GM23338 (cell line): Measurements from ENCODE around the gene THBS2. TPM values are rescaled to one million over a fixed set of nuclear protein-coding genes. Genes with fewer than 3 reads are reported as not detected.

ENCODE experiments used
- ATAC-seq: fragments of 200-7000 bp; cut with Tn5 transposase; 3 replicates; pipeline ENCODE4 v1.9.1; 2020
- DNase-seq: peaks from one replicate; pipeline ENCODE4 v3.0.0-alpha.2; 2015; ENCODE audit warnings: low spot score
- H2AFZ ChIP-seq: fragments of 200-600 bp; sonication (generic); 2 replicates; pipeline ENCODE4 v1.8.0; 2016; ENCODE audit warnings: antibody characterized with exemption, mild to moderate bottlenecking, moderate library complexity
- H3F3A ChIP-seq: fragments of 200-600 bp; sonication (generic); replicated peaks from 2 replicates; pipeline ENCODE4 v1.8.0; 2017; ENCODE audit warnings: antibody characterized with exemption, mixed run types, low read depth
- H3K27ac ChIP-seq: fragments of 200-600 bp; sonication (generic); 2 replicates; pipeline ENCODE4 v1.6.1; 2016; ENCODE audit warnings: low read depth
- H3K27me3 ChIP-seq: fragments of 200-600 bp; sonication (generic); 2 replicates; pipeline ENCODE4 v1.8.0; 2016; ENCODE audit warnings: mild to moderate bottlenecking, mixed run types, moderate library complexity; ENCODE audit not compliant: insufficient read depth
- H3K36me3 ChIP-seq: fragments of 200-600 bp; sonication (generic); 2 replicates; pipeline ENCODE4 v1.8.0; 2016; ENCODE audit warnings: mild to moderate bottlenecking; ENCODE audit not compliant: insufficient read depth
- H3K4me1 ChIP-seq: fragments of 200-600 bp; sonication (generic); 2 replicates; pipeline ENCODE4 v1.8.0; 2016; ENCODE audit warnings: mild to moderate bottlenecking, moderate library complexity; ENCODE audit not compliant: insufficient read depth
- H3K4me2 ChIP-seq: fragments of 200-600 bp; sonication (generic); 2 replicates; pipeline ENCODE4 v1.7.1; 2017; ENCODE audit warnings: mixed run types
- H3K4me3 ChIP-seq: fragments of 200-600 bp; sonication (generic); 2 replicates; pipeline ENCODE4 v1.6.1; 2016; ENCODE audit warnings: mixed run types
- H3K79me2 ChIP-seq: fragments of 200-600 bp; sonication (generic); replicated peaks from 2 replicates; pipeline ENCODE4 v1.8.0; 2017; ENCODE audit warnings: mild to moderate bottlenecking; ENCODE audit not compliant: insufficient read depth
- H3K9me2 ChIP-seq: fragments of 200-600 bp; sonication (generic); 2 replicates; pipeline ENCODE4 v1.8.0; 2017; ENCODE audit not compliant: insufficient read depth
- H4K20me1 ChIP-seq: fragments of 200-600 bp; sonication (generic); replicated peaks from 2 replicates; pipeline ENCODE4 v1.8.0; 2017; ENCODE audit warnings: mild to moderate bottlenecking; ENCODE audit not compliant: insufficient read depth
- H3K27ac Mint-ChIP-seq: 2 replicates; pipeline ENCODE4 v1.8.0; 2020; ENCODE audit warnings: inconsistent platforms, mild to moderate bottlenecking, moderate library complexity, mixed read lengths
- H3K27me3 Mint-ChIP-seq: 3 replicates; pipeline ENCODE4 v1.8.0; 2022; ENCODE audit warnings: low read depth, mild to moderate bottlenecking, moderate library complexity, mixed read lengths, inconsistent platforms; ENCODE audit not compliant: insufficient read depth, poor library complexity
- H3K36me3 Mint-ChIP-seq: 3 replicates; pipeline ENCODE4 v1.8.0; 2021; ENCODE audit warnings: low read depth, mild to moderate bottlenecking, inconsistent platforms, moderate library complexity, mixed read lengths
- H3K4me1 Mint-ChIP-seq: 3 replicates; pipeline ENCODE4 v1.8.0; 2020; ENCODE audit warnings: mild to moderate bottlenecking, inconsistent platforms, mixed read lengths
- H3K4me3 Mint-ChIP-seq: 3 replicates; pipeline ENCODE4 v1.8.0; 2021; ENCODE audit warnings: moderate library complexity, mild to moderate bottlenecking, inconsistent platforms, mixed read lengths
- H3K9me3 Mint-ChIP-seq: 3 replicates; pipeline ENCODE4 v1.8.0; 2020; ENCODE audit warnings: moderate library complexity, mild to moderate bottlenecking, inconsistent platforms, mixed read lengths
- CREB1 ChIP-seq: fragments of 250-450 bp; sonication (Bioruptor Pico); IDR thresholded peaks from 2 replicates; pipeline ENCODE4 v1.5.0; 2020; ENCODE audit warnings: low read depth, mild to moderate bottlenecking, moderate library complexity
- CTCF ChIP-seq, 2 experiments: fragments of 200-600 bp in 1 of 2; sonication (generic) in 1 of 2; conservative IDR thresholded peaks; 2 replicates each; pipeline versions ENCODE4 v1.5.1 to v1.6.1; 2016 to 2017; ENCODE audit warnings: antibody characterized with exemption in 2 of 2, low read depth in 2 of 2, mild to moderate bottlenecking in 2 of 2, moderate library complexity in 1 of 2
- EZH2 ChIP-seq: fragments of 200-600 bp; sonication (generic); IDR thresholded peaks from one replicate; pipeline ENCODE4 v1.8.0; 2017; ENCODE audit warnings: antibody characterized with exemption, mild to moderate bottlenecking, low read depth; ENCODE audit not compliant: unreplicated experiment
- EZH2phosphoT487 ChIP-seq: fragments of 200-600 bp; sonication (generic); IDR thresholded peaks from one replicate; pipeline ENCODE4 v1.8.1; 2018; ENCODE audit warnings: antibody characterized with exemption; ENCODE audit not compliant: unreplicated experiment
- JUNB ChIP-seq: IDR thresholded peaks from one replicate; pipeline ENCODE4 v1.6.1; 2016; ENCODE audit warnings: antibody characterized with exemption; ENCODE audit not compliant: unreplicated experiment
- NANOG ChIP-seq: IDR thresholded peaks from 2 replicates; pipeline ENCODE4 v1.6.1; 2016; ENCODE audit warnings: antibody characterized with exemption, borderline replicate concordance
- POLR2AphosphoS5 ChIP-seq: IDR thresholded peaks from 2 replicates; pipeline ENCODE4 v1.6.1; 2016; ENCODE audit warnings: antibody characterized with exemption, low read depth
- STAT1 ChIP-seq: IDR thresholded peaks from one replicate; pipeline ENCODE4 v1.6.1; 2016; ENCODE audit warnings: antibody characterized with exemption; ENCODE audit not compliant: unreplicated experiment
- ZNF114 ChIP-seq: fragments of 250-450 bp; sonication (Bioruptor Pico); IDR thresholded peaks from 2 replicates; pipeline ENCODE4 v1.5.0; 2020; ENCODE audit warnings: mild to moderate bottlenecking, moderate library complexity
- ZNF331 ChIP-seq: fragments of 250-450 bp; sonication (Bioruptor Pico); IDR thresholded peaks from 2 replicates; pipeline ENCODE4 v1.5.0; 2020; ENCODE audit warnings: low read depth, mild to moderate bottlenecking, moderate library complexity
- ZNF462 ChIP-seq: fragments of 250-450 bp; sonication (Bioruptor Pico); IDR thresholded peaks from 2 replicates; pipeline ENCODE4 v1.5.0; 2020; ENCODE audit warnings: mild to moderate bottlenecking, moderate library complexity
- polyA plus RNA-seq: library from polyadenylated mRNA; unstranded; fragments of >200 nt; fragmentation: Nextera tagmentation; extraction: Ambion mirVana; gene quantifications from 2 replicates; pipeline ENCODE4 v1.2.1, GENCODE V29; 2016
- total RNA-seq: library from RNA; depleted of rRNA; stranded (reverse); fragments of >200 nt; shearing (Covaris generic); gene quantifications from 2 replicates; pipeline ENCODE4 v1.2.3, GENCODE V29; 2014

THBS2 gene
- total and polyA plus RNA-seq, 2 experiments from 2014 or later = 7.9 to 44.7 TPM

DNA sequence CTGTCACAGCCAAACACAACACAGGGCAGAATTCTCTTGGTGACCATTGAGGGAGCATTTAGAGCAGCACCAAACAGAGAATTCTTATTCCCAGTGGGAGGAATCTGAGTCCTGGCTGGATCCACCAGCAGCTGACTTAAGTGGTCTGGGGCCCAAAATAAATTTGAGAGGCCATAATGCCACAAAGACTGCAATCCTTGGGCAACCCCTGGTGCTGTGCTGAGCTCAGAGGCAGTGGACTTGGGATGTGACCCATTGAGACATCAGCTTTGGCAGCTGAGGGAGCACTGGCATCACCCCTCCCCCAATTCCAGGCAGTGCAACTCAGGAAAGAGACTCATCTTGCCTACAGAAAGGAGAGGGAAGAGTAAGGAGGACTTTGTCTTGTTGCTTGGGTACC lies 48.6 kb upstream of the THBS2 start:
- no peak overlapping the region for H3K4me3 ChIP-seq
- no peaks in the 10 kb centered on the region for H3F3A ChIP-seq
- no peak overlapping the region for H2AFZ ChIP-seq
- no peaks in the 10 kb centered on the region for H3K79me2 ChIP-seq
- ATAC-seq = no peak
- Mint-ChIP-seq H3K27ac (no peak overlapping the region), H3K9me3 (peaks cover 8% of the 10 kb centered on the region; the same call in 2 of the 3 replicates), H3K36me3 (no peaks in the 10 kb centered on the region; the same call in 2 of the 3 replicates), H3K27me3 (peaks cover 2% of the 10 kb centered on the region), H3K4me1 (no peaks in the 10 kb centered on the region), H3K4me3 (no peak overlapping the region)
- H3K4me1 ChIP-seq = no peaks in the 10 kb centered on the region
- H4K20me1 ChIP-seq = no peaks in the 10 kb centered on the region
- no peaks in the 10 kb centered on the region for H3K36me3 ChIP-seq
- no peaks in the 10 kb centered on the region for H3K27me3 ChIP-seq
- no peak for TF ChIP-seq STAT1
- TF ChIP-seq CTCF (conservative IDR thresholded peaks at IDR 0.05; ENCODE audit: low read depth in 2 of 2) = no peak
- TF ChIP-seq EZH2phosphoT487 = no peak
- TF ChIP-seq NANOG = no peak
- TF ChIP-seq ZNF331 = no peak
- no peak for TF ChIP-seq POLR2AphosphoS5
- no peak for TF ChIP-seq CREB1
- no peak for TF ChIP-seq ZNF114 (CRISPR knock-in tag)
- no peak for TF ChIP-seq ZNF462 (CRISPR knock-in tag)
- no peak for TF ChIP-seq EZH2
- no peak for TF ChIP-seq JUNB
- no peaks in the 10 kb centered on the region; the same call in 1 of the 2 replicates for H3K9me2 ChIP-seq
- H3K27ac ChIP-seq = no peak overlapping the region
- no peak overlapping the region for H3K4me2 ChIP-seq
- DNase-seq = no peak
